Natural killer cell (primary cell): Measurements from ENCODE around the gene RMC1. TPM values are rescaled to one million over a fixed set of nuclear protein-coding genes. Genes with fewer than 3 reads are reported as not detected.

Experiments
- ATAC-seq, 3 donors: fragments of 150-1000 bp in 2 of 3; fragments of 200-7000 bp in 1 of 3; cut with Tn5 transposase; 1 replicate in 1 of 3; 2 replicates in 2 of 3; pipeline ENCODE4 v1.10.0; 2021; ENCODE audit warnings: mild to moderate bottlenecking in 2 of 3, moderate library complexity in 2 of 3
- DNase-seq, 2 donors: peaks; one replicate each; pipeline versions ENCODE4 v3.0.0 to v3.0.0-alpha.2; 2013 to 2021; ENCODE audit warnings: mixed read lengths in 1 of 2
- H3K27ac ChIP-seq: one replicate; pipeline ENCODE4 v1.5.1; 2013; ENCODE audit warnings: mild to moderate bottlenecking, low read length
- H3K27me3 ChIP-seq: one replicate; pipeline ENCODE4 v1.6.1; 2013; ENCODE audit warnings: low read length; ENCODE audit not compliant: control insufficient read depth, insufficient read depth
- H3K36me3 ChIP-seq: one replicate; pipeline ENCODE4 v1.6.1; 2013; ENCODE audit warnings: low read length; ENCODE audit not compliant: control insufficient read depth, insufficient read depth
- H3K4me1 ChIP-seq: one replicate; pipeline ENCODE4 v1.6.1; 2013; ENCODE audit warnings: low read length; ENCODE audit not compliant: control insufficient read depth, insufficient read depth
- H3K4me3 ChIP-seq: one replicate; pipeline ENCODE4 v1.5.1; 2013; ENCODE audit warnings: low read length
- H3K9me3 ChIP-seq: one replicate; pipeline ENCODE4 v1.6.1; 2013; ENCODE audit warnings: low read length; ENCODE audit not compliant: control insufficient read depth, insufficient read depth
- H3K27ac Mint-ChIP-seq, 2 donors: one replicate each; pipeline ENCODE4 v1.8.0; 2022; ENCODE audit warnings: mild to moderate bottlenecking in 2 of 2, mixed read lengths in 2 of 2, moderate library complexity in 1 of 2
- H3K27me3 Mint-ChIP-seq, 2 donors: one replicate each; pipeline ENCODE4 v1.8.0; 2022; ENCODE audit warnings: low read depth in 2 of 2, mixed read lengths in 2 of 2
- H3K36me3 Mint-ChIP-seq: one replicate; pipeline ENCODE4 v1.8.0; 2022; ENCODE audit warnings: mixed read lengths
- H3K4me1 Mint-ChIP-seq, 2 donors: one replicate each; pipeline ENCODE4 v1.8.0; 2022; ENCODE audit warnings: mixed read lengths in 2 of 2
- H3K4me3 Mint-ChIP-seq: one replicate; pipeline ENCODE4 v1.8.0; 2022; ENCODE audit warnings: mild to moderate bottlenecking, moderate library complexity, mixed read lengths
- H3K9me3 Mint-ChIP-seq, 2 donors: one replicate each; pipeline ENCODE4 v1.8.0; 2022; ENCODE audit warnings: mixed read lengths in 2 of 2
- WGBS: methylation state at CpG from one replicate; pipeline ENCODE4 v1.1.7; 2013; ENCODE audit warnings: missing lambda C conversion rate; ENCODE audit not compliant: insufficient coverage; 5-methylcytosine and 5-hydroxymethylcytosine counted together
- intact Hi-C: fragments of 100-400 bp; cut with micrococcal nuclease; formaldehyde crosslinking; loops from one replicate; pipeline ENCODE4 v1.14.2; 2022
- total RNA-seq, 4 donors: library from RNA; stranded (reverse); fragments of 120-200 nt in 1 of 4; gene quantifications; one replicate each; pipeline versions ENCODE4 v1.2.3 to v1.2.4, GENCODE V29; 2013 to 2022
- TF ChIP-seq, protein P1 (sequence below): fragments of 200-600 bp; IDR thresholded peaks from one replicate; pipeline ENCODE4 v1.8.0; 2022; ENCODE audit warnings: antibody characterized with exemption

The RMC1 gene
- total RNA-seq, 3 donors from 2014 or later (not counting 1 experiment from before 2014, with no cell fraction given): 71.1 to 84.4 (median 77.2) TPM

DNA sequence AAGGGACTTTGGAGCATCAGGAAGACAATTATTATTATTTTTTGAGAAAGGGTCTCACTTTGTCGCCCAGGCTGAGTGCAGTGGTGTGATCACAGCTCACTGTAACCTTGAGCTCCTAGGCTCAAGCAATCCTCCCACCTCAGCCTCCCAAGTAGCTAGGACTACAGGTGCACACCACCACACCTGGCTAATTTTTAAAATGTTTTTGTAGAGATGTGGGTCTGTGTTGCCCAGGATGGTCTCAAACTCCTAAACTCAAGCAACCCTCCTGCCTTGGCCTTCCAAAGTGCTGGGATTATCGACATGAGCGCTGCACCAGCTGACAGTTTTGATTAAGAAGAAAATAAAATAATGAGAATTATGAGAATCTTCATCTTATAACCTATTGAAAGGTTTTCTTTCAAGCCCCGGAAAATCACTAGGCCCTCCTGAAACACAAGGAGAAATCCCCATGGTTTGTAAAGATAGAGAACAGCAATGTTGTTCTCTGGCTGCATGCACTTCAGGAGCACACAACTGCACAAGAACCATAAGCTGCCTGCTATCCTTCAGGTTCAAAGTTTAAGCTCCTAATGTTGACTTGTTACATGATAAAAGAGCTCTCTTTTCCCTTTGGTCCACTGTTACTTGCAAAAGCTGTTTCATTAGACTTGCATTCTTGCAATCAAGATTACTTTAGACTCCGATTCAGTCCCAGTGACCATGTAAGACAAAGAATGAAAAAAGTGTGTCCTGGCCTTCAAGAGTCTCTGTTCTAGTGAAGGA, 66.2 kb downstream of the RMC1 start:
- peak overlapping the region; percentile 94 to 99 for H3K27ac Mint-ChIP-seq

DNA sequence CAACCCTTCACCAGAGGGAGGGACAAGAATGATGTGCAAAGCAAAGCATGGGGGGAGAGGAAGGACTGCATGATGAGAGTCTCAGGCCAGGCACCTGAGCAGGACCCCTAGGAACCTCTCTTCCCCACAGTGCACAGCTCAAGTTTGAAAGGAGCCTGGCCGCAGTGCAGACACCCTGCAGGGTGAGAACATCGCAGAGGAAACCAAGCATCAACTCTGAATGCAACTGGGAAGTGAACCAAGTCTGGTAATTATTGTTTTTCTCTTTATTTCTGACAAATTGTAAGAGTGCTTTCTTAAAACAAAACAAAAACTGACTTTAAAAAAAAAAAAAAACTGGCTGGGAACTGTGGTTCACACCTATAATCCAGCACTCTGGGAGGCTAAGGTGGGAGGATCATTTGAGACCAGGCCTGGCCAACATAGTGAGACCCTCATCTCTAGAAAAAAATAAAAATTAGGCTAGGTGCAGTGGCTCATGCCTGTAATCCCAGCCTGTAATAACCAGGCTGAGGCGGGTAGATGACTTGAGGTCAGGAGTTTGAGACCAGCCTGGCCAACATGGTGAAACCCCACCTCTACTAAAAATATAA, 67.7 kb downstream of the RMC1 start:
- Histone ChIP-seq H3K27ac (peak overlapping the region; percentile 75), H3K36me3 (peaks cover 45% of the 10 kb centered on the region), H3K4me3 (no peak overlapping the region), H3K4me1 (peaks cover 53% of the 10 kb centered on the region), H3K9me3 (no peaks in the 10 kb centered on the region), H3K27me3 (no peaks in the 10 kb centered on the region)
- ATAC-seq (peak; percentile 68 to 87 (median 83)), DNase-seq (peak; percentile 58 to 59)
- peaks cover 24% of the 10 kb centered on the region for H3K36me3 Mint-ChIP-seq
- TF ChIP-seq, protein P1, sequence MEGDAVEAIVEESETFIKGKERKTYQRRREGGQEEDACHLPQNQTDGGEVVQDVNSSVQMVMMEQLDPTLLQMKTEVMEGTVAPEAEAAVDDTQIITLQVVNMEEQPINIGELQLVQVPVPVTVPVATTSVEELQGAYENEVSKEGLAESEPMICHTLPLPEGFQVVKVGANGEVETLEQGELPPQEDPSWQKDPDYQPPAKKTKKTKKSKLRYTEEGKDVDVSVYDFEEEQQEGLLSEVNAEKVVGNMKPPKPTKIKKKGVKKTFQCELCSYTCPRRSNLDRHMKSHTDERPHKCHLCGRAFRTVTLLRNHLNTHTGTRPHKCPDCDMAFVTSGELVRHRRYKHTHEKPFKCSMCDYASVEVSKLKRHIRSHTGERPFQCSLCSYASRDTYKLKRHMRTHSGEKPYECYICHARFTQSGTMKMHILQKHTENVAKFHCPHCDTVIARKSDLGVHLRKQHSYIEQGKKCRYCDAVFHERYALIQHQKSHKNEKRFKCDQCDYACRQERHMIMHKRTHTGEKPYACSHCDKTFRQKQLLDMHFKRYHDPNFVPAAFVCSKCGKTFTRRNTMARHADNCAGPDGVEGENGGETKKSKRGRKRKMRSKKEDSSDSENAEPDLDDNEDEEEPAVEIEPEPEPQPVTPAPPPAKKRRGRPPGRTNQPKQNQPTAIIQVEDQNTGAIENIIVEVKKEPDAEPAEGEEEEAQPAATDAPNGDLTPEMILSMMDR: no peak
- peak overlapping the region; percentile 82 for H3K4me3 Mint-ChIP-seq
- intact Hi-C loops: loop anchor here (2.0 to 10.0 kb wide), 3 partner anchors 14 to 444 kb away; partner anchors contain the start of genes RMC1 and TTC39C
- H3K27me3 Mint-ChIP-seq: no peaks in the 10 kb centered on the region
- peaks cover 64 to 69% of the 10 kb centered on the region in 2 donors for H3K4me1 Mint-ChIP-seq
- H3K9me3 Mint-ChIP-seq: no peaks in the 10 kb centered on the region
- 59% methylated on average over 3 of the region's 3 CpGs for WGBS
- peak overlapping the region; percentile 94 to 99 for H3K27ac Mint-ChIP-seq

More for the DNA sequence above, 66.2 kb downstream of the RMC1 start:
- 90% methylated on average over 3 of the region's 5 CpGs for WGBS
- intact Hi-C loops: loop anchor here (2.0 to 10.0 kb wide), 4 partner anchors 15 to 445 kb away; partner anchors contain the start of genes RMC1 and TTC39C
- Mint-ChIP-seq H3K9me3 (no peaks in the 10 kb centered on the region), H3K4me3 (peak overlapping the region; percentile 82), H3K27me3 (no peaks in the 10 kb centered on the region), H3K4me1 (peaks cover 55 to 69% of the 10 kb centered on the region in 2 donors), H3K36me3 (peaks cover 24% of the 10 kb centered on the region)
- Histone ChIP-seq H3K9me3 (no peaks in the 10 kb centered on the region), H3K36me3 (peaks cover 51% of the 10 kb centered on the region), H3K4me1 (peaks cover 39% of the 10 kb centered on the region), H3K4me3 (no peak overlapping the region), H3K27ac (peak overlapping the region; percentile 34), H3K27me3 (no peaks in the 10 kb centered on the region)
- DNase-seq: no peak
- TF ChIP-seq, protein P1: no peak
- ATAC-seq: no peak

DNA sequence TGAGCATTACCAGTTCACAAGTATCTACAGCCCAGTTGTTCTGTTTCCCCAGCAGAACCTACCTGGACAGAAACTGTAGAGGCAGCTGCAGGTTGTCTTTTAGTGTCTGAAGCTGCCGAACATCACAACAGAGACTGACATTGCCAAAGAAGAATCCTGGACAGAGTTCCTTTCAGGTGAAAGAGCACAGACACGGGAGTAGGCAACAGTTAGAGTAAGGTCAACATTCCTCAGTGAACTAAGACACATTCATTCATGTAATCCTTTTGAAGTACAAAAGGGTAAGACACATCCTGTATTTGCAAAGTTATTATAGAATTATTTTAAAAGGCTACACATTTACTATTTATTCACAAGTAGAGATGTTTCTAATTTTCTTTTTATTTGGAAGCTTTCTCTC, 68.7 kb downstream of the RMC1 start:
- H3K4me3 ChIP-seq: no peak overlapping the region
- Mint-ChIP-seq H3K36me3 (peaks cover 22% of the 10 kb centered on the region), H3K27me3 (no peaks in the 10 kb centered on the region), H3K4me3 (peak overlapping the region; percentile 61), H3K4me1 (peaks cover 67 to 76% of the 10 kb centered on the region in 2 donors), H3K9me3 (no peaks in the 10 kb centered on the region), H3K27ac (peak overlapping the region; percentile 94 to 99)
- no peaks in the 10 kb centered on the region for H3K9me3 ChIP-seq
- no peaks in the 10 kb centered on the region for H3K27me3 ChIP-seq
- DNase-seq (no peak), ATAC-seq (no peak)
- intact Hi-C loops: loop anchor here (5.0 to 10.0 kb wide), 2 partner anchors 70 to 443 kb away; partner anchors contain the start of genes RMC1 and TTC39C
- peaks cover 58% of the 10 kb centered on the region for H3K4me1 ChIP-seq
- WGBS: 63% methylated on average over 2 of the region's 2 CpGs
- TF ChIP-seq, protein P1: no peak
- peak overlapping the region; percentile 75 for H3K27ac ChIP-seq
- H3K36me3 ChIP-seq: peaks cover 39% of the 10 kb centered on the region
